GM12875 (cell line): ENCODE results near the gene TIMM23.
"Not testable (repeated sequence)": the region's sequence is repeated elsewhere in the genome, so short reads cannot be mapped to it uniquely, and the experiment has no call there.

Source experiments
- H3K4me3 ChIP-seq: one replicate; pipeline ENCODE4 v1.5.1; 2011; ENCODE audit warnings: low read depth, low read length, control low read depth
- TF ChIP-seq, protein P1 (sequence below): IDR thresholded peaks from 2 replicates; pipeline ENCODE4 v1.5.1; 2011; ENCODE audit warnings: low read depth, mild to moderate bottlenecking, control low read depth, inconsistent platforms, low read length, moderate library complexity, borderline replicate concordance; ENCODE audit not compliant: insufficient read depth

The TIMM23 gene

DNA sequence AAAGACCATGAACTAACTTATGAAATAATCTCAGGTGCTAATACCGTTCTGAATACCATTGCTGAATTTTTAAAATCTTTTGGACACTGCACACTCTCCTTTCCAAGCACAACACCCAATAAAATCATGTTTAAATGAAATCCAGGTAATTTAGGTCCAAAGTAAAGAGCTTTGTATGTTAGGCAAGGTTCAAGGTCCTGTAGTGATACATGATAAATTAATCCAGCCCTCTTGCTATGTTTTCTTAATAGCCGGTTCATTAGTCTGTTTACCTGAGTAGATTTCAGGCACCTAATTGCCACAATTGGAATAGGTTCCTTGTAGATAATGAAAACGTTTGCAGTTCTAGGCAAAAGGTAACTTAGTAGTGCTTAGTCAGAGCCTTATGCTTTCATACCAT, 13.3 kb downstream of the TIMM23 start:
- not testable (repeated sequence) for H3K4me3 ChIP-seq

DNA sequence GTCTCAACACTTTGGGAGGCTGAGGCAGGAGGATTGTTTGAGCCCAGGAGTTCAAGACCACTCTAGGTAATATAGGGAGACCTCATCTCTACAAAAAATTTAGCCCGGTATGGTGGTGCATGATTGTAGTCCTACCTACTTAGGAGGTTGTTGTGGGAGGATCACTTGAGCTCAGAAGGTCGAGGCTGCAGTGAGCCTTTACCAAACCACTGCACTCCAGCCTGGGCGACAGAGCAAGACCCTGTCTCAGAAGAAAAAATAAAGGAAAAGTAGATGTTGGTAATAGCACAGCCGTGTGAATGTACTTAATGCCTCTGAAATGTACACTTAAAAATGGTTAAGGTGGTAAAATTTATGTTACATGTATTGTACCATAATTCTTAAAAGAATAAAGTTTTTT, 25.3 kb downstream of the TIMM23 start:
- no peak overlapping the region for H3K4me3 ChIP-seq
- TF ChIP-seq, protein P1, sequence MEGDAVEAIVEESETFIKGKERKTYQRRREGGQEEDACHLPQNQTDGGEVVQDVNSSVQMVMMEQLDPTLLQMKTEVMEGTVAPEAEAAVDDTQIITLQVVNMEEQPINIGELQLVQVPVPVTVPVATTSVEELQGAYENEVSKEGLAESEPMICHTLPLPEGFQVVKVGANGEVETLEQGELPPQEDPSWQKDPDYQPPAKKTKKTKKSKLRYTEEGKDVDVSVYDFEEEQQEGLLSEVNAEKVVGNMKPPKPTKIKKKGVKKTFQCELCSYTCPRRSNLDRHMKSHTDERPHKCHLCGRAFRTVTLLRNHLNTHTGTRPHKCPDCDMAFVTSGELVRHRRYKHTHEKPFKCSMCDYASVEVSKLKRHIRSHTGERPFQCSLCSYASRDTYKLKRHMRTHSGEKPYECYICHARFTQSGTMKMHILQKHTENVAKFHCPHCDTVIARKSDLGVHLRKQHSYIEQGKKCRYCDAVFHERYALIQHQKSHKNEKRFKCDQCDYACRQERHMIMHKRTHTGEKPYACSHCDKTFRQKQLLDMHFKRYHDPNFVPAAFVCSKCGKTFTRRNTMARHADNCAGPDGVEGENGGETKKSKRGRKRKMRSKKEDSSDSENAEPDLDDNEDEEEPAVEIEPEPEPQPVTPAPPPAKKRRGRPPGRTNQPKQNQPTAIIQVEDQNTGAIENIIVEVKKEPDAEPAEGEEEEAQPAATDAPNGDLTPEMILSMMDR = no peak

DNA sequence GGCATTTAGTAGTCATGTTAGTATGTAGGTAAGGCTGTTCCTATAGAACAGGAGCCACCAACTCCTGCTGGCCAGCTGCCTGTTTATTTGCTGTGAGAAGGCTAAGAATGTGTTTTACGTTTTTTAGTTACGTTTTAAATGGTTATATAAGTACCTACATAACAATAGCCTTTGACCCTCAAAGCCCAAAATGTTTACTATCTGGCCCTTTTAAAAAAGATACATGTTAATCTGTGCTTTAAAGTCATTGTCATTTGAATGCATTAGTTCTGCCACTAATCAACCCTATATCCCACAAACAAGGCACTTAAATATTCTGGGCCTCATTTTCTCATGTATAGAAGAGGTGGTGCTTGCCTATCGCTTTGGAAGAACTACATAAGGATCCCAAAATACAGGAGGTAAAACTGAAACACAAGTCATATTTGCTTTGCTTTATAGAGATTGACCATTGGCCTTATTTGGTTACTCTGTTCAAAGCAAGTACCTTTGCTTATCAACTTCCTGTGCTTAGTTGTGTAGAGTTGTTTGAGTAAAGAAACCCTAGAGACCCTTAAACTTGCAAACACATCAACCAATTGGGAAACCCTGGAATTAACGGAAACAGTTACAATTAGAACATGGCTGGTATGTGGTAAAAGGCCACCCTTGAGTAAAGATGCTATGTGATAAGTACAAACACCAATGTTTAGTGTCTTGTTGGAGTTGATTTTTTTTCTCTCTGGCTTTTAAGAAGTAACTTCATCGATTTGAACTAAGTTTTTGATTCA, 25.9 kb downstream of the TIMM23 start:
- H3K4me3 ChIP-seq = no peak overlapping the region
- TF ChIP-seq, protein P1 = no peak

DNA sequence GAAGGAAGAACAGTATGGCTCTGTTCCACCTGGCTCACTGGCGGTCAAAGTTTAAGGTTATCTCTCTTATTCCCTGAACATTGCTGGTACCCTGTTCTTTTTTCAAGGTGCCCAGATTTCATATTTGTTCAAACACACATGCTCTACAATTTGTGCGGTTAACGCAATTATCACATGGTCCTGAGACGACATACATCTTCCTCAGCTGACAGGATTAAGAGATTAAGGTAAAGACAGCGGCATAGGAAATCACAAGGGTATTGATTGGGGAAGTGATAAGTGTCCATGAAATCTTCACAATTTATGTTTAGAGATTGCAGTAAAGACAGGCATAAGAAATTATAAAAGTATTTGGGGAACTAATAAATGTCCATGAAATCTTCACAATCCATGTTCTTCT, 27.7 kb downstream of the TIMM23 start:
- H3K4me3 ChIP-seq = not testable (repeated sequence)

DNA sequence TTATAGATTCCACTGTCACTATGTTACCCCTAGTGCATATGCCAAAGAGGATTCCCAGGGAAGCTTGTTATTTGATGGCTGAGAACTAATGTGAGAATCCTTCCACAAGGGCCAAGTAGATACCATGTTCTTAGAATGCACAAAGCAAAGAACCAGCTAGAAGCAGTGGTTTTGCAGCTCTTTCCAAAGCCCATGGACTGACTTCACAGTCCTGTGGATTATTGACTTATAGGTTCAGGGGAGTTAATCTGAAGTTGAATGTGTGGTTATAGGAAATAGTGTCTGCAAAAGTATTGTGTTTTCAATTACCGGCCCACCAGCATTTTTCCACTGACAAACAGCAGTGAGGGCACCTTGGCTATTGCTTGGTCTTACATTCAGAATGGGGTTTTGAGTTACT, 28.2 kb downstream of the TIMM23 start:
- TF ChIP-seq, protein P1 = no peak
- H3K4me3 ChIP-seq = no peak overlapping the region

DNA sequence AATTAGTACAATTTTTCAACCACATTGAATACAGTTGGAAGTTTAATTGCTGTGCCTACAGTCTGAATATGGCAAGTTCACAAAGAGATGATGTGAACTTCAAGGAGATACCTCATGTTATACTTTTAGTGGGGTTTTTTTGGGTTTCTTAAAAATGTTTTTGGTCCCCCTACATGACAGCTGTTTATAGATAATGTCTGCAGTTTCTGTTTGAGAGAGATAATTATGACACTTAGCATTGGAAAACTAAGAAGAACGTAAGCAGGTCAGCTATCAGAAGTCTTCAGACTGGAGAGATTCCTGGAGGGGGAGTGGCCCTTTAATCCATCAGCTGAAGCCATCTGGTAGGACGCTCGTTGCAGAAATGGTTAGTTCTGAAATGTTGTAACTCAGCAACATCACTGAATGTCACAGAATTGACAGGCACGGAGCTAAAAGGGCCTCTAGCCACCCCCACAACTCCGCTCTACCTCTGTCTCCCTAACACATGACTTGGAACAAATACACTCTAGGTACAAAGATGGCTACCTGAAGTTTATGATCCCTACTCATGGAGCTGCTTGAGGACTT, 29.0 kb downstream of the TIMM23 start:
- TF ChIP-seq, protein P1 = no peak

DNA sequence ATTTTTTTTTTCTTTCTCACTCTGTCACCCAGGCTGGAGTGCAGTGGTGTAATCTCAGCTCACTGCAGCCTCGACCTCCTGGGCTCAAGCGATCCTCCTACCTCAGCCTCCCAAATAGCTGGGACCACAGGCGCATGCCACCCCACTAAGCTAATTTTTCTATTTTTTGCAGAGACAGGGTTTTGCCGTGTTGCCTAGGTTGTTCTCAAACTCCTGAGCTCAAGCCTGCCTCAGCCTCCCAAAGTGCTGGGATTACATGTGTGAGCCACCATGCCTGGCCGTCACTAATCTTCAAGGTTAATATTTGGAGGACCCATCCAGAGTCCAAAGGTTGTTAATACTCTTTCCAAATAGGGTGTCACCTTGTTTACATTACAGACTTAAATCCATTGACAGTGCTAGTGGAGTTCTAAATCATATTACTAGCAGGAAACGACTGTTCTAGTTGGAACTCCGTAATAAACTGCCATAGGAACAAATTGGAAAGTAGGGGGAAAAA, 29.9 kb downstream of the TIMM23 start:
- not testable (repeated sequence) for H3K4me3 ChIP-seq

More for the DNA sequence above, 29.0 kb downstream of the TIMM23 start:
- H3K4me3 ChIP-seq = no peak overlapping the region

DNA sequence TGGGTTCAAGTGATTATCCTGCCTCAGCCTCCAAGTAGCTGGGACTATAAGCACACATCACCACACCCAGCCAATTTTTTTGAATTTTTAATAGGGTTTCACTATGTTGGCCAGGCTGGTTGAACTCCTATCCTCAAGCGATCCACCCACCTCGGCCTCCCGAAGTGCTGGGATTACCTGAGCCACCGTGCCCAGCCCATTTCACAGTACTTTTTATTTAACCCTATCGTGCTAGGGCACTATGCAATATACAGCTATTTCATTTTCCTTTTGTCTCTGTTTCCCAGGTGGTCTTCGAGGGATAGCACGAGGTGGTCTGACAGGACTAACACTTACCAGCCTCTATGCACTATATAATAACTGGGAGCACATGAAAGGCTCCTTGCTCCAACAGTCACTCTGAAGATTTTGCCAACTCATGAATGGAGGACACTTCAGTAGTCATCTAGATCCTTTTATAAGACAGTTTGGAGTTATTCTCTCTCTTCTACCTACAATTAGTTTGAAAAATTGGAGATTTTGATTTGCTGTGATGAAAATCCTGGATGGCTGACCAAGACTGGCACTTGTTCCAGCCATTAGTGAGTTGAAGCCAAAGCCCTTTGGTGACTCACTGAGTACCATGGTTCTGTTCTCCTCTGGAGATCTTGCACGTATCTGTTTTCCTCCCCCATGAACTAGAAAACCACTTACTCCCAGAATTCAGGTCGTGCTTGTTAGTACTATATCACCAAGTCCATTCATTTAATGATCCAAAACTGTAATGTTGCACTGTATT, 30.8 kb downstream of the TIMM23 start:
- TF ChIP-seq, protein P1 = no peak
- no peak overlapping the region for H3K4me3 ChIP-seq
